GM21515 (cell line): Measurements from ENCODE around the gene PXK.
A peak's percentile ranks its signal among the peaks of the same experiment; 100 is the strongest.
"Not testable (repeated sequence)": the region's sequence is repeated elsewhere in the genome, so short reads cannot be mapped to it uniquely, and the experiment has no call there.

ENCODE experiments used
- ATAC-seq: cut with Tn5 transposase; IDR thresholded peaks from one replicate; pipeline ENCODE4 v1.9.1; 2021; ENCODE audit not compliant: unreplicated experiment

The PXK gene

GRCh38 chr3:58414538-58415197 is 82.0 kb downstream of the PXK start:
- no peak for ATAC-seq

DNA sequence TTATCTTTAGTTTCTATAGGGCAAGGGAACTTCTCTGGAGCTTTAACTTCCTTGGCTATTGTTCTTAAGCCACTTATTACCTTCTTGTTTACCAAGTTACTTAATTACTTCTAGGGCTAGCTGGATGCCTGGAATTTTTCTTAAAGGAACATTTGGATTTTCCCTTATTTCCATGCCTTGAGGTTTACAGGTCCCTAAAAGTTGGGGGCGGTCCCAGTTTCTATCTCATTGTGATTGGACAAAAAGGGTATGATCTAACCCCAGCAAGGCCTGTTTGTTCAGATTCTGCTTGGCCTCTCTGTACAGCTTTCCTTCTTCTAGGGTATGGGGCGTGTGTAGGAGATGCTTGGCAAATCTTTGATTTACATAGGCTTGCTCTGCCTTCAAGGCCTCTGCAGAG is 83.5 kb downstream of the PXK start:
- no peak for ATAC-seq

- ATAC-seq: no peak
These were observed 84.4 kb downstream of the PXK start for GRCh38 chr3:58417075-58417474.

- no peak for ATAC-seq
These were observed 85.5 kb downstream of the PXK start for GRCh38 chr3:58418227-58418626.

- ATAC-seq: peak; percentile 70
These were observed 87.3 kb downstream of the PXK start for GRCh38 chr3:58419780-58420507.

DNA sequence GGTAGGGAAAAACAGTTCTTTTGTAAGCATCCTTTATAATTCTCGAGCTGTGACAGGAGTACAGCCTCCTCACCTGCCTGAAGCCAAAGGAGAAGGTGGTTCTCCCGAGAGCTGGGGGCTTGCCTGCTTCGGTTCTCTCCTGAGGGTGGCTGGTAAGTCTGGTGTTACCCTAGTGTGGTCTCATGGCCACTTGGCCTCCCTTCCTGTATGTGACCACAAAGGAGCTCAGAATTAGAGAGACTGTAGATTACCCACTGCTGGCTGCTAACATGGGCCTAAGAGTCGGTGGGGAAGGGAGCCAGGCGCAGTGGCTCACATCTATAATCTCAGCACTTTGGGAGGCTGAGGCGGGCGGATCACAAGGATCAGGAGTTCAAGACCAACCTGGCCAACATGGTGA is 88.3 kb downstream of the PXK start:
- no peak for ATAC-seq

GRCh38 chr3:58422756-58423325 is 90.1 kb downstream of the PXK start:
- ATAC-seq: no peak

- ATAC-seq: no peak
These were observed 91.9 kb downstream of the PXK start for GRCh38 chr3:58424613-58425012.

GRCh38 chr3:58425782-58426181 is 93.1 kb downstream of the PXK start:
- ATAC-seq: no peak

DNA sequence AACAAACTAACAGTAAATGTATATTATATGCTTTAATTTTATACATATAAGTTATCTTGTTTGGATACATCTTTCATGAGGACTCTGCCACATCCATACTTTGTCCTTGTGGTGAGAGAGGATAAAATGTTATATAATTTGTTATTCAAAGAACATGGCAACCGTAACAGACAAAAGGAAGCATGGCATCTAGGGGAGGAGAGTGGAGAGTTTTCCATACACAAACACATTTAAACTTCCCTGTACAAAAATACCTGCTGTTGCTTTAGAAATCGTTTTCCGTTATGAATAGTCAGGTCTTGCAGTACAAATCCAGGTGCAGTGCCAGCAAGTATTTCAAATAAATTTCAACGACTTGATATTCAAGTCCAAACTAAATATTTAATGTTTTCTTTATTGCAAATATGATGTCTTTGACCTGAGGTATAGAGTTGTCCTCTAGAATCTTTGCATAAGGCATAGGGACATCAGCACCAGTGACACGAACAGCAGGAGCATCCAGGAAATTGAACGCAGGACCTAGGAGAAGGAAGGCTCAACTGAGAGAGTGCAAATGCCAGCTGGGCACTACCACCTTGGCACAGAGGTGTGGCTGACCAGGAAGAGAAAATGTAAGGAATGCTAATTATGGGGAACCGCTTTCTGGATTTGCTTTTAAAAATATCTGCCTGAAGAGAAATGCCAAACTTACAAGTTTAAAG is 95.1 kb downstream of the PXK start:
- no peak for ATAC-seq

DNA sequence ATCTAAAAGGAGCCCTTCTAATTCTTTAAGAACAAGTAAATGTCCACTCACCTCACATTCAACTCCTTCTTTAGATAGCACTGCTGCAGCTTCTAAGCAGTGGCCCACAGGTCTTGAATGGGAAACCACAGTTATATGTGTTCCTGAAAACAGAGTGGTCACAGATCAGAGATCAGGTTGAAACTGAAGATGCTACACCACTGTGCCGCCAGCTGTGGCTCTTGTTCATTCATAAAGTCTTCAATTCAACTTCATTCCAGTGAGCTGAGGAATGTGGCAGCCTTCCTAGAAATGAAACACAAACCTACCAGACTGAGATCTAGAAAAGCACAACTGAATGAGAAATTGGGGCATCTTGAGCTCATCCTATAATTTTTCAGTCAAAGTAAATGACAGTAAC is 97.0 kb downstream of the PXK start:
- peak; percentile 49 for ATAC-seq

- no peak for ATAC-seq
These were observed 100.2 kb downstream of the PXK start for GRCh38 chr3:58432905-58433304.

- peak; percentile 93 for ATAC-seq
These were observed 100.9 kb downstream of the PXK start, which contains the start of gene PDHB for GRCh38 chr3:58433400-58434167. Gene PDHB, minus strand, starts transcription at chr3:58433832. Its CDS starts 23 bp downstream, at chr3:58433809.

DNA sequence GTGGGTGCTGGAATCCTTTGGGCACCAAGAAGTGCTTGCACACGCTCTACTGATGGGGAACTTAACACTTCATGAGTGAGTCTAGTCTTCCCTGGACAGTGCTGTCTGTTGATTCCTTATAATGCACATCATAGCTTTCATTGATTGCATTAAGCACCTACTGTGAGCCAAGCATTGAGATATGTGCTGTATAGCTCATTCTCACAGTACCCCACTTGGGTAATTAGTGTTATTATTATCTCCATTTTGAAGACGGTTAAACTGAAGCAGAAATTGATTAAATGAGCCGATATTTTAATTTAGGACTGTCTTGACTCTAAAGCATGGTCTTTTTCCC is 101.4 kb downstream of the PXK start:
- no peak for ATAC-seq

GRCh38 chr3:58434511-58434910 is 101.8 kb downstream of the PXK start:
- ATAC-seq: no peak

DNA sequence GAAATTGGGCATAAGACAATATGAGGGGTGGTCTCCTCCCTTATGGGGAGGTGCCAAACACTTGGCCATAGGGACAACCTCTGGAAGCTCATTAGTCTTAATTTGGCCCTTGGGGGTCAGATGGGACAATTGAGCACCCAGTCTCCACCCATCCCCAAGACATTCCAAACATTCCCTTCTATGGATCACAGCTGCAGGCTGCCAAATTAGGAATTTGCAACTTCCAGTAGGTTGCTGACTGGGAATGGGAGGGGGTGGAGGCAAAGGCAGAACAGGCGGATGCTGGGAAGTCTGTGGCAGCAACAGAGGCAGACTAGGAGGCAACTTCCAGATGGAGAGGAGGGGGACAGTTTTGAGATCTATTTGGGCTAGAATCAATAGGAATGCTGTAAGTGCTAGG is 102.3 kb downstream of the PXK start:
- ATAC-seq: no peak

GRCh38 chr3:58437276-58437675 is 104.6 kb downstream of the PXK start:
- not testable (repeated sequence) for ATAC-seq

GRCh38 chr3:58440996-58441355 is 108.3 kb downstream of the PXK start:
- ATAC-seq: not testable (repeated sequence)

- ATAC-seq: no peak
These were observed 109.1 kb downstream of the PXK start for GRCh38 chr3:58441514-58442450.

GRCh38 chr3:58452176-58452575 is 119.5 kb downstream of the PXK start:
- ATAC-seq: no peak
